NCI-H187 treated with DMSO at 0.1 percent for 48 hours (cell line): ENCODE data around the gene HPS5.
A peak's percentile ranks its signal among the peaks of the same experiment; 100 is the strongest.

ENCODE experiments used
- DNase-seq: peaks from one replicate; lab custom pipeline; 2025; lab: John Stamatoyannopoulos, UW

The HPS5 gene

GRCh38 chr11:18235394-18236334, 86.3 kb downstream of the HPS5 start:
- peak; percentile 50 for DNase-seq

DNA sequence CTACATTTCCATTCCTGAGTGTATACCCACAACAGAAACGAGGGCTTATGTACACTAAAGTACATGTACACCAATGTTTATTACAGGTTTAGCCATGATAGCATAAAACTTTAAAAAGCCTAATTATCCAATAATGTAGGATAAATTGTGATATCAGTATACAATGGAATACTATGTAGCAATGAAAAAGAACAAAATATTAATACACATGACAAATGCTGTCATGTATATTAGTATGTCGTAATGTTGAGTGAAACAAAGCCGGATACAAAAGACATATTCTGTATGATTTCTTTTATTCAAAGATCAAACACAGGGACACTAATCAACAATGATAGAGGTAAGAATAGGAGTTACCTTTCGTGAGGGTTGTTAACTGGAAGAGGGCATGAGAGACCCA, 88.0 kb downstream of the HPS5 start:
- DNase-seq: no peak

DNA sequence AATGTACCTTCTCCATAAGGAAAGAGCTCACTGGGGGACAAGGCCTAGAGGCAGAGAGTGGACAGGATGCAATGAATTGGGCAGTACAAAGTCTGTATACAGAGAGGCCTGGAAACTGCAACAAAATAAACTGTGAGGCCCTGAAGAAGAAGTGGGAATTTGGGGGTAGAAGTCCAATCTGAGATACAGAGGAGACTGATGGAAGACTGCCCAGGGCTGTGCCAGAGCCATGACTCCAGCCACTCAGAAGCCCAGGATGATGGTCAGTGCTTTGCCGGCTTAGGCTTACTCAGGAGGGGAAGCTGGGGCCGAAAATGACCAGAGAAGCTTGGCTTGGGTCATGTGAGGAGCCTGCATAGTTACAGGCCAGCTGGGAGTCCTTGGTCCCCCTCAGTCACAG, 91.1 kb downstream of the HPS5 start:
- DNase-seq: no peak

DNA sequence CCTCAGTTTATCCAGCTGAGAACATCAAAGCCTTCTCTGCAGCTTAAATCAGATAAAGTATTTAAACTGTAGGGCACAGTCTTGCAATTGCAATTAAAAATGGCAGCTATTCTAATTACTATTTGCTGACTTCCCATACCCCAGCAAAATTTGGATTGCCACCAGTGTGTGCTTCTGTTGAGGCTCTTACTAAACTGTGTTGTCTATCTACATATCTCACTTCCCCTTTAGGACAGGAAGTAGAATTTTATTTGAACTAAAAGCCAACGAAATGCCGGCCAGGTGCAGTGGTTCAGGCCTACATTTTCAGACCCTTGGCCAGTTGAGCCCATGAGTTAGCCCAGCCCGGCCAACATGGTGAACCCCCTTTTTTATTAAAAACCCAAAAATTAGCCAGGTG, 92.4 kb downstream of the HPS5 start:
- DNase-seq: no peak
